K562 (cell line): ENCODE measurements around the gene CBFA2T3.

ENCODE experiments used
- CEBPB ChIP-seq: fragments of 450-650 bp; IDR thresholded peaks from 2 replicates; pipeline ENCODE4 v1.6.1; 2016; ENCODE audit warnings: missing genetic modification characterization, missing compliant biosample characterization
- ETS2 ChIP-seq: IDR thresholded peaks from 2 replicates; pipeline ENCODE4 v1.6.1; 2016; ENCODE audit warnings: borderline replicate concordance, missing genetic modification characterization, mild to moderate bottlenecking, moderate library complexity, missing compliant biosample characterization; ENCODE audit not compliant: poor library complexity, severe bottlenecking
- EZH2 ChIP-seq: IDR thresholded peaks from 2 replicates; pipeline ENCODE4 v1.6.1; 2012; ENCODE audit warnings: low read depth, mild to moderate bottlenecking, inconsistent platforms, low read length, borderline replicate concordance
- FOXA3 ChIP-seq, 2 experiments: fragments of 450-650 bp in 1 of 2; sonication (generic) in 1 of 2; formaldehyde crosslinking; IDR thresholded peaks in 1 of 2; conservative IDR thresholded peaks in 1 of 2; 2 replicates each; pipeline versions ENCODE4 v1.4.0 to v1.8.0; 2020 to 2022; ENCODE audit warnings: mild to moderate bottlenecking in 2 of 2, missing genetic modification reagents in 1 of 2
- POLR2A ChIP-seq: fragments of 450-650 bp; conservative IDR thresholded peaks from 2 replicates; pipeline ENCODE4 v1.6.1; 2016
- POLR2AphosphoS5 ChIP-seq: IDR thresholded peaks from 2 replicates; pipeline ENCODE4 v1.6.1; 2011; ENCODE audit warnings: mild to moderate bottlenecking, low read depth, low read length, moderate library complexity; ENCODE audit not compliant: control insufficient read depth, insufficient read depth
- RBM14 ChIP-seq: fragments of 200-400 bp; formaldehyde crosslinking; IDR thresholded peaks from 2 replicates; pipeline ENCODE4 v1.6.1; 2018; ENCODE audit warnings: low read depth, mild to moderate bottlenecking, low read length, moderate library complexity, borderline replicate concordance; ENCODE audit not compliant: insufficient read depth
- REST ChIP-seq, 2 experiments: fragments of 450-650 bp; formaldehyde crosslinking in 1 of 2; IDR thresholded peaks; 2 replicates each; pipeline versions ENCODE4 v1.4.0 to v1.6.1; 2014 to 2020; ENCODE audit warnings: mild to moderate bottlenecking in 2 of 2, borderline replicate concordance in 1 of 2, low read depth in 1 of 2
- TAF1 ChIP-seq: IDR thresholded peaks from 2 replicates; pipeline ENCODE4 v1.6.1; 2011; ENCODE audit warnings: mild to moderate bottlenecking, low read length, moderate library complexity; ENCODE audit not compliant: insufficient read depth, control insufficient read depth, severe bottlenecking; ENCODE audit errors: extremely low read depth
- TCF7L2 ChIP-seq: fragments of 150-350 bp; IDR thresholded peaks from 2 replicates; pipeline ENCODE4 v1.6.1; 2016; ENCODE audit warnings: low read depth, mild to moderate bottlenecking, low read length, moderate library complexity

- TF ChIP-seq POLR2A = peak; percentile 67
- TF ChIP-seq EZH2 = no peak
- no peak for TF ChIP-seq POLR2AphosphoS5
- no peak for TF ChIP-seq TAF1
- no peak for TF ChIP-seq FOXA3 (CRISPR knock-in tag; conservative IDR thresholded peaks at IDR 0.05 in 1 of 2, IDR thresholded peaks at IDR 0.05 in 1 of 2)
- TF ChIP-seq RBM14 = no peak
- TF ChIP-seq TCF7L2 = no peak
- no peak for TF ChIP-seq ETS2 (tag)
- TF ChIP-seq CEBPB (tag) = no peak
- no peak for TF ChIP-seq REST (IDR thresholded peaks at IDR 0.05; ENCODE audit: borderline replicate concordance)
- no peak for TF ChIP-seq REST (CRISPR knock-in tag; IDR thresholded peaks at IDR 0.05; ENCODE audit: low read depth)
Observed at GRCh38 chr16:88872650-88873331, 104.2 kb downstream of the CBFA2T3 start.
